MCF 10A (cell line): Measurements from ENCODE around the gene CTDSP2. TPM values are rescaled to one million over a fixed set of nuclear protein-coding genes. Genes with fewer than 3 reads are reported as not detected.

Experiments
- BruUV-seq: library from RNA; stranded (reverse); fragments of 400-500 nt; replicated peaks from 2 replicates; lab custom pipeline; 2021; lab: Mats Ljungman, UMichigan
- CTCF ChIA-PET: fragments of 300-600 bp; sonication (Branson Sonifier 250); formaldehyde crosslinking; extraction: SDS; loops from one replicate; lab custom pipeline; 2021; ENCODE audit warnings: antibody characterized with exemption, inconsistent platforms; lab: Yijun Ruan, JAX
- POLR2A ChIA-PET: fragments of 300-600, 350-650 bp; sonication (Branson Sonifier 250); formaldehyde crosslinking; extraction: SDS; loops from one replicate; lab custom pipeline; 2020; ENCODE audit warnings: antibody characterized with exemption, inconsistent platforms; lab: Yijun Ruan, JAX
- DNase-seq: peaks from one replicate; pipeline ENCODE4 v3.0.0-alpha.2; 2018; ENCODE audit not compliant: unreplicated experiment
- H3K27ac Mint-ChIP-seq: one replicate; pipeline ENCODE4 v1.8.0; 2022; ENCODE audit warnings: mild to moderate bottlenecking, low read depth, mixed read lengths; ENCODE audit not compliant: unreplicated experiment
- H3K27me3 Mint-ChIP-seq: one replicate; pipeline ENCODE4 v1.8.0; 2022; ENCODE audit warnings: mixed read lengths; ENCODE audit not compliant: insufficient read depth, unreplicated experiment
- H3K36me3 Mint-ChIP-seq: one replicate; pipeline ENCODE4 v1.8.0; 2022; ENCODE audit warnings: mild to moderate bottlenecking, moderate library complexity, mixed read lengths; ENCODE audit not compliant: insufficient read depth, unreplicated experiment
- H3K4me1 Mint-ChIP-seq: one replicate; pipeline ENCODE4 v1.8.0; 2022; ENCODE audit warnings: mixed read lengths; ENCODE audit not compliant: insufficient read depth, unreplicated experiment
- H3K4me3 Mint-ChIP-seq: one replicate; pipeline ENCODE4 v1.8.0; 2022; ENCODE audit warnings: mild to moderate bottlenecking, moderate library complexity, mixed read lengths; ENCODE audit not compliant: unreplicated experiment
- H3K9me3 Mint-ChIP-seq: one replicate; pipeline ENCODE4 v1.8.0; 2022; ENCODE audit warnings: mixed read lengths; ENCODE audit not compliant: unreplicated experiment
- intact Hi-C: fragments of 100-400 bp; cut with micrococcal nuclease; formaldehyde crosslinking; loops from 2 replicates; pipeline ENCODE4 v1.14.1; 2022
- total RNA-seq: library from RNA; stranded (reverse); gene quantifications from 2 replicates; pipeline ENCODE4 v1.2.3, GENCODE V29; 2022
- TF ChIP-seq, protein P1 (sequence below): fragments of 200-600 bp; IDR thresholded peaks from one replicate; pipeline ENCODE4 v1.8.0; 2022; ENCODE audit warnings: antibody characterized with exemption, mild to moderate bottlenecking; ENCODE audit not compliant: unreplicated experiment

Gene CTDSP2
- total RNA-seq, 1 experiment from 2014 or later = 73.4 TPM

DNA sequence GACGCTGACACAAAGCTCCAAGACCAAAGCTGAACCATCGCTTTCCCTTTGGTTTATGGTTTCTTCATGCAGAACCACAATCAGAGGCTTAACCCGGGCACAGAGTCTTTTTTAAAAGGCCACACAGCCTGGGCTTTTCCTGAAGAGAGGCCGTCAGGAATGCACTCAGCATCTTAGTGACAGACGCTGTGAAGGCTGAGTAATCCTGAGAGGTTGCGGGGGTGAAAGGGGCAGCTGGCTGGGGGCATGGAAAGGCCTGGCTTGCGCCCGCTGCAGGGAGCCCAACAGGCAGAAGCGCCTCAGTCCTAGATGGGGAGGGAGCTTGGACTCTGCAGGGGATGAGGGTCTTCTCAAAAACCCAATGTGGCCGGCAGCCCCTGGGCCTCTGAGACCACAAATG, 13.6 kb downstream of the CTDSP2 start:
- TF ChIP-seq, protein P1, sequence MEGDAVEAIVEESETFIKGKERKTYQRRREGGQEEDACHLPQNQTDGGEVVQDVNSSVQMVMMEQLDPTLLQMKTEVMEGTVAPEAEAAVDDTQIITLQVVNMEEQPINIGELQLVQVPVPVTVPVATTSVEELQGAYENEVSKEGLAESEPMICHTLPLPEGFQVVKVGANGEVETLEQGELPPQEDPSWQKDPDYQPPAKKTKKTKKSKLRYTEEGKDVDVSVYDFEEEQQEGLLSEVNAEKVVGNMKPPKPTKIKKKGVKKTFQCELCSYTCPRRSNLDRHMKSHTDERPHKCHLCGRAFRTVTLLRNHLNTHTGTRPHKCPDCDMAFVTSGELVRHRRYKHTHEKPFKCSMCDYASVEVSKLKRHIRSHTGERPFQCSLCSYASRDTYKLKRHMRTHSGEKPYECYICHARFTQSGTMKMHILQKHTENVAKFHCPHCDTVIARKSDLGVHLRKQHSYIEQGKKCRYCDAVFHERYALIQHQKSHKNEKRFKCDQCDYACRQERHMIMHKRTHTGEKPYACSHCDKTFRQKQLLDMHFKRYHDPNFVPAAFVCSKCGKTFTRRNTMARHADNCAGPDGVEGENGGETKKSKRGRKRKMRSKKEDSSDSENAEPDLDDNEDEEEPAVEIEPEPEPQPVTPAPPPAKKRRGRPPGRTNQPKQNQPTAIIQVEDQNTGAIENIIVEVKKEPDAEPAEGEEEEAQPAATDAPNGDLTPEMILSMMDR = no peak
- H3K27ac Mint-ChIP-seq = no peak overlapping the region
- ChIA-PET CTCF (interaction anchor here (0.8 to 6.8 kb wide), 12 partner anchors 10 to 142 kb away, joined by 3 to 138 read pairs (median 8); partner anchors contain the start of gene CTDSP2), POLR2A (interaction anchor here (1.2 to 1.4 kb wide), 4 partner anchors 12 to 74 kb away, joined by 3 to 8 read pairs (median 6); no protein-coding TSS in a partner anchor)
- DNase-seq = no peak
- peaks cover 29% of the 10 kb centered on the region for H3K4me1 Mint-ChIP-seq
- BruUV-seq = no TSS peak
- peaks cover 36% of the 10 kb centered on the region for H3K36me3 Mint-ChIP-seq
- intact Hi-C loops = no loop called here
- no peaks in the 10 kb centered on the region for H3K9me3 Mint-ChIP-seq
- H3K27me3 Mint-ChIP-seq = no peaks in the 10 kb centered on the region
- no peak overlapping the region for H3K4me3 Mint-ChIP-seq

DNA sequence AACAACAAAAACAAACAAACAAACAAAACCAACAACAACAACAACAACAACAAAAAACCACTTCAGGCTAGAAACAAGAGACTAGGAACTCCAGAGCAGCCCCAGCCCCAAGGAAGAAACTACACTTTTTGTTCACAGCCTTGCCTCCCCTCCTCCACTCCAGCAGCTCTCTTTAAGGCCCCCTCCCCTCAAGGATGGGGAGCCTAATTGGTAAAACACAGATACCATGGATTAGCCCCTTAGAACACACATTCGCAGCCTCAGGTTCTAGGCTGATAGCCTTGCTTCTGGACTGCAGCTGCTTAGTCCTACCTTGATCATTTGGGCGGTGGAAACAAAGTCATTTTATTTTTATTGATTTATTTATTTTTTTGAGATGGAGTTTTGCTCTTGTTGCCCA, 16.1 kb downstream of the CTDSP2 start:
- no peaks in the 10 kb centered on the region for H3K27me3 Mint-ChIP-seq
- no peak overlapping the region for H3K4me3 Mint-ChIP-seq
- no peaks in the 10 kb centered on the region for H3K9me3 Mint-ChIP-seq
- CTCF ChIA-PET = interaction anchor here (0.7 to 4.4 kb wide), 12 partner anchors 10 to 92 kb away, joined by 3 to 39 read pairs (median 3); partner anchors contain the start of gene TSFM
- BruUV-seq = no TSS peak
- TF ChIP-seq, protein P1 = no peak
- no peak for DNase-seq
- POLR2A ChIA-PET = no interaction called here
- no peak overlapping the region for H3K27ac Mint-ChIP-seq
- peaks cover 12% of the 10 kb centered on the region for H3K4me1 Mint-ChIP-seq
- intact Hi-C loops = no loop called here
- peaks cover 62% of the 10 kb centered on the region for H3K36me3 Mint-ChIP-seq

DNA sequence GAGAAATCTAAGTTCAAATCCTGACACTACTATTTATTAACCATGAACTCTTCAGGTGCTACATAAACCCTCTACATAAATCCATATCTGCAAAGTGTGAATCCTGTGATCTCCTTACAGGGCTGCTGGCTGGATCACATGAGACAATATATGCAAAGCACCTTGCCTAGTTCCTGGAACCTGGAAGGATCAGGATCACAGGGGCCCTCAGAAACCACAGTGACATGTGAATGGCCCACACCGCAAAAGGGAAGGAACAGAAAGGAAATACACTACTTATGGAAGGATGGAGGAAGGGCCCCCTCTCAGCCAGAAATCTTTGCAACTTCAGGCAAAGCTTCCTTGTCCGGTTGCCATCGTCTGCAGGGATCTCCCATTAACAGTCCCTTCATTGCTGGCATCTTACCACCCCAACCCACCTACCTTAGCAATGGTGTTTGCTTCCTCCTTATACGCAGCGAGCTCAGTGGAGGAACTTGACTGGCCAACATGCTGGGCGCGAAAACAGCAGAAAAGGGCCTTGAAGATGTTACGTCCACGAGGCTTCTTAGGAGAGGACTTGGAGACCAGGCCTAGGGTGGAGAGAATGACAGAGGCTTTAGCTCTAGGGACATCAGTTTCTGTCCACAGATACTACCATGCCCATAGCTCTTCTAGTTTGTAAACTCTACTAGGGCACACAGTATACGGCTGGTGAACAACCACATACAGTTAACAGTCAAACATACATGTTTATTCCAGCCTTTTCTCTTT, 17.3 kb downstream of the CTDSP2 start:
- Mint-ChIP-seq H3K27ac (no peak overlapping the region), H3K36me3 (peaks cover 73% of the 10 kb centered on the region), H3K4me1 (peaks cover 12% of the 10 kb centered on the region), H3K4me3 (no peak overlapping the region), H3K9me3 (no peaks in the 10 kb centered on the region), H3K27me3 (no peaks in the 10 kb centered on the region)
- ChIA-PET POLR2A (interaction anchor here (1.0 kb wide), 1 partner anchor 46 kb away, joined by 3 read pairs; the partner anchor contains the start of gene TSFM), CTCF (interaction anchor here (0.6 to 4.4 kb wide), 17 partner anchors 9 to 553 kb away, joined by 3 to 39 read pairs (median 4); partner anchors contain the start of genes AVIL and TSFM)
- intact Hi-C loops = no loop called here
- no peak for DNase-seq
- BruUV-seq = no TSS peak
- TF ChIP-seq, protein P1 = no peak

DNA sequence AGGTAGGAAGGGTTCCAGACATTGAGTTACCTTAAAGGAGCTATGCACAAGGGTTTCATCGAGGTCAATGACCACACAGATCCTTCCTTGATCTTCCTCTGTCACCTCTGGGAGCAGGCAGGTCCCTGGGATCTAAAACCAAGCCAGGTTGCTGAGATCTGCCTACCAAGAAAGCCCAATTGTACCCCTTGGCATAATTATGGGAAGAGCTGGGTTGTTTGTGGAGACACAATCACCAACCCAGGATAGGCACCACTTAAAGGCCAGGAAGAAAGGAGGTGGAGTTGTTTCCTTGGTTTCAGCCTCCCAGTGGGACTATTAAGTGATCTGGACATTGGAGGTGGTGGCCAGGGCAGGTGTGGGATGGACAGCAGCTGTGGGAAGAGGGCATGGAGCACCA, 19.6 kb downstream of the CTDSP2 start:
- BruUV-seq = no TSS peak
- no peaks in the 10 kb centered on the region for H3K9me3 Mint-ChIP-seq
- H3K27me3 Mint-ChIP-seq = no peaks in the 10 kb centered on the region
- peaks cover 7% of the 10 kb centered on the region for H3K4me1 Mint-ChIP-seq
- H3K27ac Mint-ChIP-seq = peak overlapping the region; percentile 27
- POLR2A ChIA-PET = interaction anchor here (0.6 to 1.4 kb wide), 2 partner anchors 20 to 61 kb away, joined by 4 to 5 read pairs; no protein-coding TSS in a partner anchor
- TF ChIP-seq, protein P1 = no peak
- intact Hi-C loops = no loop called here
- H3K4me3 Mint-ChIP-seq = no peak overlapping the region
- CTCF ChIA-PET = interaction anchor here (1.6 to 4.4 kb wide), 2 partner anchors 75 to 78 kb away, joined by 3 to 39 read pairs; no protein-coding TSS in a partner anchor
- peaks cover 87% of the 10 kb centered on the region for H3K36me3 Mint-ChIP-seq
- DNase-seq = no peak
